Measurements from ENCODE around the gene ADD1.
A peak's percentile ranks its signal among the peaks of the same experiment; 100 is the strongest.

ADD1 gene

GRCh38 chr4:2832981-2833670 is 10.5 kb upstream of the ADD1 start:
- no peak overlapping the region for H3K4me3 ChIP-seq (replicated peaks; ENCODE audit: low read depth, low read length)
- TF ChIP-seq CTCF (IDR thresholded peaks at IDR 0.05; ENCODE audit: low read length, missing control alignments), result no peak
- DNase-seq (ENCODE audit: low read depth), result no peak

- DNase-seq (ENCODE audit: low read depth), result no peak
- no peak for TF ChIP-seq CTCF (IDR thresholded peaks at IDR 0.05; ENCODE audit: low read length, missing control alignments)
- H3K4me3 ChIP-seq (replicated peaks; ENCODE audit: low read depth, low read length), result no peak overlapping the region
Observed at GRCh38 chr4:2833671-2834000, 10.0 kb upstream of the ADD1 start.

- H3K4me3 ChIP-seq (replicated peaks; ENCODE audit: low read depth, low read length), result no peak overlapping the region
- no peak for DNase-seq (ENCODE audit: low read depth)
- TF ChIP-seq CTCF (IDR thresholded peaks at IDR 0.05; ENCODE audit: low read length, missing control alignments), result no peak
Observed at GRCh38 chr4:2834001-2834921, 9.4 kb upstream of the ADD1 start.

GRCh38 chr4:2835978-2836377 is 7.7 kb upstream of the ADD1 start:
- TF ChIP-seq CTCF (IDR thresholded peaks at IDR 0.05; ENCODE audit: low read length, missing control alignments), result no peak
- no peak for DNase-seq (ENCODE audit: low read depth)
- H3K4me3 ChIP-seq (replicated peaks; ENCODE audit: low read depth, low read length), result no peak overlapping the region

GRCh38 chr4:2836391-2836859 is 7.2 kb upstream of the ADD1 start:
- H3K4me3 ChIP-seq (replicated peaks; ENCODE audit: low read depth, low read length), result no peak overlapping the region
- DNase-seq (ENCODE audit: low read depth), result no peak
- no peak for TF ChIP-seq CTCF (IDR thresholded peaks at IDR 0.05; ENCODE audit: low read length, missing control alignments)

DNA sequence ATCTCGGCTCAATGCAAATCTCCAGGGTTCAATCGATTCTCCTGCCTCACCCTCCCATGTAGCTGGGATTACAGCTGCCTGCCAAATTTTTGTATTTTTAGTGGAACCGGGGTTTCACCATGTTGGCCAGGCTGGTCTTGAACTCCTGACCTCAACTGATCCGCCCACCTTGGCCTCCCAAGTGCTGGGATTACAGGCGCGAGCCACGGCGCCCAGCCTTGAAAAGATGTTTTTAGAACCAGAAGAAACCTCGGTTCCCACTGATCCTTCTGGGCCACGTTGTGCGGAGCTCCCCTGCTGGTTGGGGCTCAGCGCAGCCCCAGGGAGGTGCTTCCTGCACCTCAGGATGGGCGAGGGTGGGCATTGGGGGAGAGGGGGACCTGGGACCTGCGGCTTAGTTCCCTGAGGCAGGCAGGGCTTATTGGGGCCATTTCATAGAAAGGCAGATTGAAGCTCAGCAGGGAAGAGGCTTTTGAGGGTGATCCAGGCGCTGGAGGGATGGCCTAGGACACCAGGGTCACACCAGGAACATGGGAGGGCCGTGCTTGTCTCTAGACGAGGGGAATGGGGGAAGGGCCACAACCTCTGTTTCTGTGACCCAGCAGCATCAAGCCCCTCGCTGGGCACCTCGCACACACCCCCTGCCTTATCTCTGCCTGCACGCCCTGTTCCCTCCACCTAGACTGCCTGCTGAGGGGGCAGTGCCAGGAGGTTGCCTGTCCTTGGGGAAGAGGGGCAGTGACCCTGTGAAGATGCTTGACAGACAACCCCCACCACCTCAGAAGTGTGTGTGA is 6.3 kb upstream of the ADD1 start:
- no peak for DNase-seq (ENCODE audit: low read depth)
- TF ChIP-seq CTCF (IDR thresholded peaks at IDR 0.05; ENCODE audit: low read length, missing control alignments), result no peak
- peak overlapping the region; percentile 13 for H3K4me3 ChIP-seq (replicated peaks; ENCODE audit: low read depth, low read length)

Data from fibroblast of pulmonary artery (primary cell).